Measurements from ENCODE around the gene CSTF2T.
"Not testable (repeated sequence)": the region's sequence is repeated elsewhere in the genome, so short reads cannot be mapped to it uniquely, and the experiment has no call there.

CSTF2T gene

DNA sequence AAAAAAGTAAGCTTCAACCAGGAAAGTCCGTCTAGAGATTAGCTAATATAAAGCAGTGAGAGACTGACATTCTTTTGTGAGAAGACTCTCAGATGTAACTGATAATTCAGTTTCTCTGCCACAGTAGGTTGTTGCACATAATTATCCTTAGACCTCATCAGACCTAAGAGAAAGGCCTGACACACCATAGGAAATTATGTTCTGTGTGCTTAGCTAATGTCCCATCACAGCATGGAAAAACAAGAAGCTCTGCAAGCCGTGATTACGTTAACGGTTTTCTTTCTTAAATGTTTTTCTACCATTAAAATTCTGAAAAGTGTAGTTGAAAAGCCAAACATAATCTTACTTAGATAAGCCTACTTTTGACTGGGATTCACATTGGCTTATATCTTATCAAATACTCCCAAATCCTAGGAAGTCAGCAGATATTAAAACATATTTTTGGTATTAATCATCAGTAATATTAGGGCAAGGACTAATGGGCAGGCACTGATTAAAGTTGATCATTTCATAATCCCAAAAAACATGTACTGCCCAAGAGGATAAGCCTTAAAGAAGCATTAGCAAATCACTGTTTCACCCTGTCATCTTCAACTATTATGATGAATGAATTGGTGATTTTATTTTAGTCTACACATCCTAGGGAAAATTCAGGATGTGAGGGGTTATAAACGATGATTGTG lies 5.2 kb downstream of the CSTF2T start:
- no peak for DNase-seq

DNA sequence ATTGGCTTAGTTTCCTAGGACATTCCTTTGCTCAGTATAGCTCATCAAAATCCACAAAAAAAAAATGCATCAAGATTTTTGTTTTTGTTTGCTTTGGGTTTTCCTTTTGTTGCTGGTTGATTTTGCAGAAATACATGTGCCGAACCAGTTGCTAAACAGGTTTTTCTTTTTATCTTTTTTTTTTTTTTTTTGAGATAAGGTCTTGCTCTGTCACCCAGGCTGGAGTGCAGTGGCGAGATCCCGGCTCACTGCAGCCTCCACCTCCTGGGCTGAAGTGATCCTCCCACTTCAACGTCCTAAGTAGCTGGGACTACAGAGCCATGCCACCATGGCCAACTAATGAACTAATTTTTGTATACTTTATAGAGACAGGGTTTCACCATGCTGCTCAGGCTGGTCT lies 8.3 kb downstream of the CSTF2T start:
- DNase-seq = no peak

DNA sequence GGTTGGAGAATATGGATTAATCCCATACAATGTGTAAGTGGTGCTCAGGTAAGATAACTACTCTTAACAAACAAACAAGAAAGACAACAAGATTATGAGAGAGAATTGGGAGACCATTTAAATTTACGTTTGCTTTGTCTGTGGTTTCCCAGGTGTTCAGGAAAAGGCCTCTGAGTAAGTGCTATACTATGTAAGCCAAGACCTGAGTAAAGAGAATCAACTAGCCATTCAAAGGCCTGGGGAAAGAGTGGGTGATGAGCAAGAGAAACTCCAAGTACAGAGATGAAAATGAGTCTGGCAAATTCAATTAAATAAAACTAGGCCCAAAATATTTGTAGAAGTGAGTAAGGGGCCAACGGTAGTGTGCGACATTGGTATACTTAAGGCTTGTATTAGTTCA lies 9.9 kb downstream of the CSTF2T start:
- no peak for DNase-seq

DNA sequence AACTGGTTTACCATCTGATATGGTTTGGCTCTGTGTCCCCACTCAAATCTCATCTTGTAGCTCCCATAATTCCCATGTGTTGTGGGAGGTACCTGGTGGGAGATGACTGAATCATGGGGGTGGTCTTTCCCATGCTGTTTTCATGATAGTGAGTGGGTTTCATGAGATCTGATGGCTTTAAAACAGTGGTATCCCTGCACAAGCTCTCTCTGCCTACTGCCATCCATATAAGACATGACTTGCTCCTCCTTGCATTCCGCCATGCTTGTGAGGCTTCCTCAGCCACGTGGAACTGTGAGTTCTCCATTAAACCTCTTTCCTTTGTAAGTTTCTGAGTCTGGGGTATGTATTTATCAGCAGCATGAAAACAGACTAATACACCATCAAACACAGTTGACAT lies 10.6 kb downstream of the CSTF2T start:
- not testable (repeated sequence) for DNase-seq

DNA sequence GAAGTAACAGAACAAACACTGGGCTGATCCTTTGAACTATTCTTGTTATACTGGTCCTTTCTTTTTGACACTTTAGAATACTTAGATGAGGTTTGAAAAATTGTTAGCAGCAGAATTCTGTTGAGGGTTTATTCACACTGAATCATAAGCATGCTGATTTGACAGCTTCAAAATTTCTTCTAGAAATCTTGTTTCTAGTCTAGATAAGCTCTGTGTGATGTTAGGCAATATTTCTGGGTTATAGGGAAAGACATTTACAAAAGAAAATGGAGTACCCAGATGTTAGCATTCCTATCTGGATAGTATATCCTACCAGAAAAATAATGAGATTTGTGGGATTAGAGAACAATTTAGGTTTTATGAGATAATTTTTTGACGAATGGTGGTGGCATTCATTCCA lies 12.1 kb downstream of the CSTF2T start:
- DNase-seq = no peak

DNA sequence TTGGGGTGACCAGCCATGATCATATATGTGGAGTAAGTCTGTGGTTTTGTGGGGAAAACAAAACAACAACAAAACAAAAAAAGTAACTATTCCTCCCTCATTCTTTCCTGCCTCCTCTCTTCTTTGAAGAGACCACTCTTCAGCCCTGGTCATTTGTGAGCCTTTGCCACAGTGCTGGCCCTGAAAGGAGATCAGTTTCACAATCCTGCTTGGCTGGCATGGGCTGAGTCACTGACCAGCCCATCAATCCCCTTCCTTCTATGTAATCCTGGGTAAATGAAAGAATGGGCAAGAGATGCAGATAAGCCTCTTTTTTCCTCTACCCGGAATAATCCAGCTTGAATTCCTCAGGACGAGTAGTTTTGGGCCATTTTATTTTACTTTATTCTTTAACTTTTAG lies 13.6 kb downstream of the CSTF2T start:
- no peak for DNase-seq

DNA sequence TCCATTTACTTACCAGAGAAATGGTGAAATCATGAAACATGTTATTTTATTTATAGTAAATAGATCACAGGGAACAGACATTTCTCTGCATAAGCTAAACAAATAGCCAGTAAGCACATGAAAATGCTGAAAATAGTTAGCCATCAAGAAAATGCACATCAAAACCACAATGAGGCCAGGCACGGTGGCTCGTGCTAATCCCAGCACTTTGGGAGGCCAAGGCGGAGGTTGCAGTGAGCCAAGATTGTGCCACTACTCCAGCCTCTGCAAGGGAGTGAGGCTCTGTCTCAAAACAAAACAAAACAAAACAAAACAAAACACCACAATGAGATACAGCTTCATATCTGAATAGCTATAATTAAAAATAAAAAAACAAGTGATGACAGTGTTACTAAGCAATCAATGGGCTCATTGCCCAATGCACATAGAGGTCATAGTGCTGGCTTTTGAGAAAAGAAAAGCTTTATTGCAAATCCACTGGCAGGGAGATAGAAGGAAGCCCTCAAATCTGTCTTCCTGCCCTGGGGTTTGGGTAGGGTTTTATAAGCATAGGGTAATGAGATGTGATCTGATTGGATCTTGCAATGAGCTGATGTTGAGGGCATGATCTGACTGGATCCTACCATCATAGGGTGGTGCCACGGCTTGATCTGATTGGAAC lies 16.2 kb downstream of the CSTF2T start:
- no peak for DNase-seq

DNA sequence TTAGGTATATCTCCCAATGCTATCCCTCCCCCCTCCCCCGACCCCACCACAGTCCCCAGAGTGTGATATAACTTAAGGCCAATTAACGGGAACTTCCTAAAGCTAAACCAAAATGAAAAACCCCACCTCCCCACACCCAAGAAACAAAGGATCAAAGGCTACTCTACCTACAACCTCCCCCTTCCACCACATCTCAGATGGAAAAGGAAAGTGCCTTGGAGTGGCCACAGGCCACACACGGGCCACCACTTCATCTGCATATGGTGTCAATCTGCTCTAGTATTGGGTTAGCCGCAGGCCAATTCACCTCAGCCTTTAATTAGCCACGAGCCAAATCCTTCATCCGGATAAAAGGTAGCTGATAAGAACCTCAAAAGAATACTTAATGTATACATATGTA lies 19.6 kb downstream of the CSTF2T start:
- no peak for DNase-seq

DNA sequence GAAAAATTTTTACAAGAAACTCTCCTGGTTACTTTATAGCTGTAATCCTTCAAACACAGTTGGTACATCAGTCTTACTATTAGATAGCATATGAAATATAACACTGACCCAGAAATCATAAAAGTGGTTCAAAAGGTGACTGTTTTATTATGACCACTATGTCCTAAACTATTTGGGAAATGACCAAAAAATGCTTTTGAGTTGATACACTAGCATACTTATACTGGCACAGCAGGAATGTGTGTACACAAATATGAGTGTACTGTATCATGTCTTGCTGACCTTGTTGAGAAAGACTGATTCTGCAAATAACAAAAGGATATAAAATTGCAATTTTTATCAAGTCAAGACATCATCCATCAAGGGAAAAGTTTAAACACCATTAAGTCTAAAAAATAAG lies 24.3 kb downstream of the CSTF2T start:
- DNase-seq = no peak

DNA sequence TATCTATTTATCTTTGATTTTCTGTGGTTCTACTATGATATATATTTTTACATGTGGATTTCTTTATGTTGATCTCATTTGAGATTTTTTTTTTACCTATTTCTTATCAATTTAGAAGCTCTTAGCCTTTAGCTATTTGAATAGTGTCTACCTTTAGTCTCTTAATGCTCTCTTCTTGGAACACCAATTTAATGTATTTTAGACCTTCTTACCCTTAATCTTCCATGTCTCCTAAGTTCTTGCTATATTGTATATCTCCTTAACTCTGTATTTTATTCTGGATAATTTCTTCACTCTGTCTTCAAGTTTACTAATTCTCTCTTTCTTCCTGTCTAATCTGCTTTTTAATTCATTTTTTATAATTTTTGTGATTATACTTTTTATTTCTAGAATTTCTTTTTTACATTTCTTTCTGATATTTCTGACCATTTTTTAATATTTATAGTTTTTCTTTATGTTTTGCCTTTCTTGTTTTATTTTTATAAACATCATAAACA lies 27.3 kb downstream of the CSTF2T start:
- DNase-seq = no peak

DNA sequence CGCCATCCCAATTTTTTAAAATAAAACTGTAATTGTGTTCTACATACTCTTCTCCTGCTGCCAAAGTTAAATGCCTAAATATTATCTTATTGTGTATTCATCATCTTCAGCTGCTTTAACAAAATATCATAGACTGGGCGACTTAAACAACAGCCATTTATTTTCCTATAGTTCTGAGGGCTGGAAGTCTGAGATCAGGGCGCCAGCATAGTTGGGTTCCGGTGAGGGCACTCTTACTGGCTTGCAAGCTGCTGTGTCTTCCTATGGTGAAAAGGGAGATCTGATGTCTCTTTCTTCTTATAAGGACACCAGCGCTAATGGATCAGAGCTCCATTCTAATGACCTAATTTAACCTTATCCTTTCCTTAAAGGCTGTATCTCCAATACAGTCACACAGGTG lies 30.4 kb downstream of the CSTF2T start:
- DNase-seq = no peak

DNA sequence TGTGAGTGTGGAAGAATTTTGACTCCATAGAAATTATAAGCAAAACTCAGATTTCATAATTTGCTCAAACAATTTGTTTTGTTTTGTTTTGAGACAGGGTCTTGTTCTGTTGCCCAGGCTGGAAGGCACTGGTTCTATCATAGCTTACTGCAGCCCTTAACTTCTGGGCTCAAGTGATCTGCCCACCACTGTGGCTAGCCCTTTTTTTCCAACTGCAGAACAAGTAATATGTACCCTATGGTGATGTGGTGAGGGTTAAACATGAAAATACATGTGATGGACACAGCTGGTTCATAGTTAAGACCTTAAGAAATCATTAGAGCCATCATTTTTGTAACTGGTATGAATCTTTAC lies 31.1 kb downstream of the CSTF2T start:
- DNase-seq = no peak

DNA sequence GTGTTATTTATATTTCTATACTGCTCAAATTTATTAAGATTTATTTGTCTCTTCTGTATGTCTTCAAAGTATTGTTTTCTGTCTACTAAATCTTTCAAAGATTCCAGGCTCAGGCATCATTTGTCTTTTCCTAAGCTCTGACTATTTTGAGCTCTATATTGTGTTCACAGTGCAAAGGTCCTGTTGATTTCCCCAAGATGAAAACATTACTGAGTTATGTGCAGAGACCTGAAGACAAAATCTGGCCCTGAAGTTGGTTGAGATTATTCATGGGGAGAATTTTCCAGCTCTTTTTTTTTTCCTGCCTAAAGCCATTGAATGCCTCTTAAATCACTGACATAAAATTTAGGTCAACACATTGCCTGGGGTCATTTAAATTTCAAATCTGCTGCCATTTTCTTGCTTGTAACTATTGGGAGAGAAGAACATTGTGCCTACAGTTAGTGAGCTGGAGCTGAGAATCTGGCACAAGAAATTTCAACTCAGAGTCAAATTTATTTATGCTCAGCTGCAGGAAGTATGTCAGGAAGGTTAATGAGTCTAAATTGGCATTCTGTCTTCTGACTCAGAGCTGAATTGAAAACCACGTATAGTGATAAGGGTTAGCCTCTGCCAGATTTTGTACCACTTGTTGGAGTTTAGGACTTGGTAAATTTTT lies 31.6 kb downstream of the CSTF2T start:
- DNase-seq = no peak

DNA sequence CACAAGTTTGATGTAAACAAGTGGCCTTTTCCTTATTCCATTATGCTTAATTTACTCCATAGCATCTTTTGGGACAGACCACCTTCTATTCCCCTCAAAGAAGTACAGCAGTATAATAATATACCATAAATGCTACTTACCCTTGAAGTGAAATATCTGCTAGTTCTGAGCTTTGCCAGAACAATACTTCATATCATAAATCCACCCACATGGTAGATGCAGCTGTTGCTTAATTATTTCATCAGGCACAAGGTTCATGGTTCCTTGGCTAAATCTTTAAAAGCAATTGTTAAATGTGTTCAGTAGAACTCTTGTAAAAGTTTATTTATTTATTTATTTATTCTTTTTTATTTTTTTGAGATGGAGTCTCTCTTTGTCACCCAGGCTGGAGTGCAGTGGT lies 32.9 kb downstream of the CSTF2T start:
- no peak for DNase-seq

DNA sequence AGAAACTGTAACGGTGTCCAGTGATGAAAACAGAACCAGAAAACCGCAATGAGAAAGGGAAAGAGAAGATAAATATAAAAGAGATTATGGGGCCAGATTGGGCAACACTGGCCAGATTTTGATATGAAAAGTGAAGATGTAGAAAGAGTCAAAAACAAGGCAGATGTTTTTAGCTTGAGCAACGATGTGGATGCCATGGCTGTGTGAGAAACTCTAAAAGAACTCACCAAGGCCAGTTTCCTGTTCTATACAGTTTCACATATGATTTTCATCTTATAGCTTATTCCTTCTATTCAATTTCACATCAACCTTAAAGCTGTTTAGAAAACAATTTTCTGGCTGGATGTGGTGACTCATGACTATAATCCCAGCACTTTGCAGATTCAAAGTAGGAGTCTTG lies 36.3 kb downstream of the CSTF2T start:
- no peak for DNase-seq

DNA sequence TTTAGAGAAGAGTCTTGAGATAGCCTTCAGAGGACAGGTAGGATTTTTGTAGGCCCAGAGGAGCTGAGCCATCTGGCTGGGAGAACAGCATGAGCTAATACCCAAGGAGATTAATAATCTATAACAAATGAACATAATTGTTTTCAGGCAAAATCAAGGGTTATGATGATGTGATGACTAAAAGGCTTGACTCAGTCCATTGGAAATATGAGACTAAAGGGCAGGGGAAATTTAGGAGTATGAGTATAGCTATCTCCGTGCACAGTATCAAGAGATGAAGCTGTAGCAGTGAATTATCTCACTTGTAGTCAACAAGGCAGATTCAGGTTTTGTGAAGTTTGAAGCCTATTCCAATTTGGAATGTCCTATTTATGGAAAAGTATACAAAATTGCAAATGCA lies 40.1 kb downstream of the CSTF2T start:
- no peak for DNase-seq

DNA sequence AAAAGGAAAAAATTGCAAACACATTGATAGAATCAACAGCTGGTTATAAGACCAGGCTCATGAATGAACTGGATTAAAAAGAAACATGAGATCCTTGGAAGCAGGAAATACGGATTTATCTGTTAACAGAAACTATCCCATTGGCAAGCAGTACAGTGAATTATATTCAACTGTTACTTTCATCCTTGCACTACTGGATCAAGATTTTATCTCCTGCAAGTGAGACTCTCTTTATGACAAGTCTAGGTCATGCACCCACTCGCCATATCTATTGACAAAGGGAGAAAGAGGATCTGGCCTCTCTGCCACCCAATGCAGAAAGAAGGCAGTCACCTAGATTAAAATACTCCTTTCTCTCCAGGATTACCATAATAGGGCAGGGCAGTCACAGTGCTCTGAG lies 41.4 kb downstream of the CSTF2T start:
- no peak for DNase-seq

DNA sequence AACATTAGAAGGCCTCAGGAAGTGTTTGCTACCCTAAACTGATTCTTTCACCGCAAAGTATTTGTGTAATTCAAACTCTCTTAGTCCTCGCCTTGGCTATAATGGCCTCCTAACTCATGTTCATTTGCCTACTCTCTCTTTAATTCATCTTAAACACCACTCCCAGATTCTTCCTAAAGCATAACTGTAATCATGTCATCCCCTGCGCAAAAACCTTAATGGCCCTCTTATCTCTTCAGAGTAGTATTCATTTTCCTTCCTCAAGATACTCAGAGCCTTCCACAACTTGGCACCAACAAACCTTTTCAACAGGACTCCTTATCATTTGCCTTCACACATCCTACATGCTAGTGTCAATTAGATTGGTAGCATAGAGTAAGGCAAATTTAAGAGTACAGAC lies 42.9 kb downstream of the CSTF2T start:
- DNase-seq = no peak

DNA sequence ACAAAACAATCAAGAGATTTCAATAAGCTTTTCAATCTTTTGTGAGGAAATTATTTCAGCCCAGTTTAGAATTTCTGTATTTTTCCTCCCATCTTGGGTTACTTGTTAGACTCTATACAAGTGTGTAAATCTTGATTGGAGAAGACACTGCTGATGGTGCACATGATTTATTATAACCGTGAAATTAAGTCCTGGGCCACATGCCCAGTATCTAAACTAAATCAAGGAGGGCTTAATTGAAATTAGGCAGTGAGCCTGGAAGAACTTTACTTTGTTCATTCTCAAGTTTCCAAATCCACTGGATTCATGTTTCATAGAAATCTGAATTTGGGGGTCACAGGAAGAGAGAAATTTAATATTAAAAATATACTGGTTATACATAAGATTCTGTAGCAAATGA lies 44.5 kb downstream of the CSTF2T start:
- no peak for DNase-seq

DNA sequence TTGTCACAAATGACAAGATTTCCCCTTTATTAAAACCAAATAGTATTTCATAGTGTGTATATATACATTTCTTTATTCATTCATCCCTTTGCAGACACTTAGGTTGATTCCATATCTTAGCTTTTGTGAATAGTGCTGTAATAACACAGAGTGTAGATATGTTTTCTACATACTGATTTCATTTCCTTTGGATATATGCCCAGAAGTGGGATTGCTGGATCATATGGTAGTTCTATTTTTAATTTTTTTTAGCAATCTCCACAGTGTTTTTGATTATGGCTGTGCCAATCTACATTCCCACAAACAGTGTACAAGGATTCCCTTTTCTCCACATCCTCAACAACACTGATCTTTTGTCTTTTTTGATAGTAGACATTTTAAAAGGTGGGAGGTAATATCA lies 46.4 kb downstream of the CSTF2T start:
- no peak for DNase-seq

DNA sequence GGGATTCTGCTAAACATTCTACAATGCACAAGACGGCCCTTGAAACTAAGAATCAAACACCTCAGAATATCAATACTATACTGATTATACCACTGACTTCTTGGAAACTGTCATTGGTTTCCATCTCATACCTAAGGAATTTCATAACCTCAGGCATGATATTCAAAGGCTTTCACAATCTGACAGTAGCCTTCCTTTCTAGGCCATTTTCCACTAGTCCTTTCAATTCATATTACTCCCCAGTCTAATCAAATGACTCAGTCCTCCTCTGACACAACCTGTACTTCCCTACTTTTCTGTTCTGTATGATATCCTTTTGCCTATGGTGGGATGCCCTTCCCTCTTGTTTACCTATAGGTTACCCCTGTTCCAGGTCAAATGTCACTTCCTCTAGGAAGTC lies 48.3 kb downstream of the CSTF2T start:
- no peak for DNase-seq

DNA sequence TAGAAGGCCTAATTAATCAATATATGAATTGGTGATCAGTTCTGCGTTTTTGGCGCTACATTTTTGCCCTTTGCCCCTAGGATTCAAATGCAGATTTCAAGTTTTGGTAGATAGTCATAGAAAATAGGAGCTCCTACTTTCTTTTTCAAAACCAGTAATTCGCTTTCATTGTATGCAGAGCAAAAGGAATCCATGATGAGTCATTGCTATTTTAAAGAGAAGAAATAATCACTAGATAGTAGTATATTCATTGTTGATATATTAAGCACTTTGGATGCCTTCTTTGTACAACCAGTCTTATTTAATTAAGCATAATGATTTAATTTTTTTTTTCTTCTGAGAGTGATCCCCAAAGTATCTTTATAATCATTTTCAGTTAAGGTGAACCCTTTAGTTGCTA lies 50.3 kb downstream of the CSTF2T start:
- no peak for DNase-seq
